Neural cell (in vitro differentiated cells): ENCODE measurements around the gene PLET1. TPM values are rescaled to one million over a fixed set of nuclear protein-coding genes. Genes with fewer than 3 reads are reported as not detected.

Experiments
- H2AFZ ChIP-seq: fragments of 200-600, 300-800 bp; sonication (generic), shearing (Covaris generic); 2 replicates; pipeline ENCODE4 v1.6.0; 2014; ENCODE audit warnings: low read depth, mild to moderate bottlenecking, antibody characterized with exemption, low read length, moderate library complexity
- H3F3A ChIP-seq: fragments of 200-600 bp; shearing (Covaris generic); 2 replicates; pipeline ENCODE4 v1.6.1; 2016; ENCODE audit warnings: mild to moderate bottlenecking, moderate library complexity, mixed read lengths, antibody characterized with exemption, low read length; ENCODE audit not compliant: insufficient read depth, poor library complexity, severe bottlenecking
- H3K27ac ChIP-seq: fragments of 200-600, 300-800 bp; sonication (generic), shearing (Covaris generic); 2 replicates; pipeline ENCODE4 v1.5.1; 2014; ENCODE audit warnings: mild to moderate bottlenecking, low read length, moderate library complexity
- H3K27me3 ChIP-seq: fragments of 300-800, 200-600 bp; sonication (generic), shearing (Covaris generic); 2 replicates; pipeline ENCODE4 v1.6.0; 2014; ENCODE audit warnings: mild to moderate bottlenecking, low read depth, low read length, moderate library complexity; ENCODE audit not compliant: insufficient read depth
- H3K36me3 ChIP-seq: fragments of 300-800, 200-600 bp; sonication (generic), shearing (Covaris generic); 2 replicates; pipeline ENCODE4 v1.5.1; 2014; ENCODE audit warnings: mild to moderate bottlenecking, antibody characterized with exemption, low read length, moderate library complexity; ENCODE audit not compliant: insufficient read depth
- H3K4me2 ChIP-seq: fragments of 300-800, 200-600 bp; sonication (generic), shearing (Covaris generic); 2 replicates; pipeline ENCODE4 v1.6.0; 2014; ENCODE audit warnings: mild to moderate bottlenecking, low read length
- H3K4me3 ChIP-seq: fragments of 300-800, 200-600 bp; sonication (generic), shearing (Covaris generic); 2 replicates; pipeline ENCODE4 v1.5.1; 2014; ENCODE audit warnings: mild to moderate bottlenecking, low read length, moderate library complexity
- H3K79me2 ChIP-seq: fragments of 200-600 bp; shearing (Covaris generic); replicated peaks from 2 replicates; pipeline ENCODE4 v1.6.0; 2014; ENCODE audit warnings: mild to moderate bottlenecking, low read length, moderate library complexity; ENCODE audit not compliant: insufficient read depth
- H3K9ac ChIP-seq: fragments of 300-800, 200-600 bp; sonication (generic), shearing (Covaris generic); 2 replicates; pipeline ENCODE4 v1.6.1; 2016; ENCODE audit warnings: mild to moderate bottlenecking, low read length, mixed read lengths
- H3K9me2 ChIP-seq: fragments of 200-600 bp; shearing (Covaris generic); 2 replicates; pipeline ENCODE4 v1.6.1; 2016; ENCODE audit warnings: mild to moderate bottlenecking, low read length, mixed read lengths; ENCODE audit not compliant: insufficient read depth
- H3K9me3 ChIP-seq: fragments of 200-600, 300-800 bp; sonication (generic), shearing (Covaris generic); 2 replicates; pipeline ENCODE4 v1.6.1; 2016; ENCODE audit warnings: mild to moderate bottlenecking, mixed run types, low read length, moderate library complexity, mixed read lengths
- H4K20me1 ChIP-seq: fragments of 200-600 bp; shearing (Covaris generic); 2 replicates; pipeline ENCODE4 v1.6.1; 2016; ENCODE audit warnings: mild to moderate bottlenecking, mixed run types; ENCODE audit not compliant: insufficient read depth
- CTCF ChIP-seq: fragments of 450-650 bp; IDR thresholded peaks from 2 replicates; pipeline ENCODE4 v1.5.1; 2014; ENCODE audit warnings: antibody characterized with exemption, mild to moderate bottlenecking, moderate library complexity; ENCODE audit not compliant: poor library complexity, severe bottlenecking
- EP300 ChIP-seq: fragments of 450-650 bp; conservative IDR thresholded peaks from 2 replicates; pipeline ENCODE4 v1.6.1; 2014; ENCODE audit warnings: antibody characterized with exemption, mild to moderate bottlenecking, moderate library complexity; ENCODE audit not compliant: poor library complexity, severe bottlenecking
- EZH2 ChIP-seq: fragments of 200-600, 300-800 bp; shearing (Covaris generic), sonication (generic); IDR thresholded peaks from 2 replicates; pipeline ENCODE4 v1.6.1; 2014; ENCODE audit warnings: antibody characterized with exemption, low read length, borderline replicate concordance, mild to moderate bottlenecking; ENCODE audit not compliant: insufficient read depth, poor library complexity, severe bottlenecking
- MXI1 ChIP-seq: fragments of 450-650 bp; conservative IDR thresholded peaks from 2 replicates; pipeline ENCODE4 v1.6.1; 2014; ENCODE audit warnings: antibody characterized with exemption, mild to moderate bottlenecking; ENCODE audit not compliant: poor library complexity, severe bottlenecking
- POLR2AphosphoS5 ChIP-seq: IDR thresholded peaks from 2 replicates; pipeline ENCODE4 v1.6.1; 2012
- RAD21 ChIP-seq: fragments of 450-650 bp; conservative IDR thresholded peaks from 2 replicates; pipeline ENCODE4 v1.6.1; 2014; ENCODE audit warnings: antibody characterized with exemption, mild to moderate bottlenecking, moderate library complexity
- REST ChIP-seq: IDR thresholded peaks from 2 replicates; pipeline ENCODE4 v1.6.1; 2012; ENCODE audit warnings: borderline replicate concordance
- SMC3 ChIP-seq: fragments of 450-650 bp; conservative IDR thresholded peaks from 2 replicates; pipeline ENCODE4 v1.6.1; 2014; ENCODE audit warnings: antibody characterized with exemption, mild to moderate bottlenecking, moderate library complexity; ENCODE audit not compliant: poor library complexity
- TAF1 ChIP-seq: IDR thresholded peaks from 2 replicates; pipeline ENCODE4 v1.6.1; 2012; ENCODE audit warnings: low read depth
- polyA plus RNA-seq: library from polyadenylated mRNA; depleted of rRNA; stranded (reverse); fragments of >200 nt; gene quantifications from 2 replicates; pipeline ENCODE4 v1.2.3, GENCODE V29; 2014

Gene PLET1
- polyA plus RNA-seq, 1 donor from 2014 or later: not detected

- Histone ChIP-seq H3K9me2 (no peaks in the 10 kb centered on the region), H3K79me2 (no peaks in the 10 kb centered on the region), H4K20me1 (no peaks in the 10 kb centered on the region), H3K4me3 (no peak overlapping the region), H2AFZ (no peak overlapping the region), H3K9me3 (no peaks in the 10 kb centered on the region), H3K36me3 (no peaks in the 10 kb centered on the region), H3F3A (no peaks in the 10 kb centered on the region), H3K27ac (no peak overlapping the region), H3K4me2 (no peak overlapping the region), H3K9ac (no peak overlapping the region), H3K27me3 (no peaks in the 10 kb centered on the region)
- TF ChIP-seq POLR2AphosphoS5 (no peak), MXI1 (no peak), EZH2 (no peak), CTCF (no peak), SMC3 (no peak), REST (no peak), TAF1 (no peak), EP300 (no peak), RAD21 (no peak)
Measured at GRCh38 chr11:112249871-112250610, 10.6 kb downstream of the PLET1 start.

- no peak overlapping the region for H3K9ac ChIP-seq
- H3K9me3 ChIP-seq: no peaks in the 10 kb centered on the region
- TF ChIP-seq TAF1 (no peak), EZH2 (no peak), RAD21 (no peak), CTCF (no peak)
- no peaks in the 10 kb centered on the region for H3K79me2 ChIP-seq
- peaks cover 5% of the 10 kb centered on the region for H3K36me3 ChIP-seq
- H3K9me2 ChIP-seq: no peaks in the 10 kb centered on the region
- no peak overlapping the region for H2AFZ ChIP-seq
- no peaks in the 10 kb centered on the region for H4K20me1 ChIP-seq
- H3K27me3 ChIP-seq: no peaks in the 10 kb centered on the region
- H3K4me2 ChIP-seq: no peak overlapping the region
- no peaks in the 10 kb centered on the region for H3F3A ChIP-seq
- H3K4me3 ChIP-seq: no peak overlapping the region
- no peak overlapping the region for H3K27ac ChIP-seq
Measured at GRCh38 chr11:112248201-112248600, 12.5 kb downstream of the PLET1 start.
